ENCODE measurements around the gene SH3RF3.
"Not testable (repeated sequence)": the region's sequence is repeated elsewhere in the genome, so short reads cannot be mapped to it uniquely, and the experiment has no call there.

Gene SH3RF3

DNA sequence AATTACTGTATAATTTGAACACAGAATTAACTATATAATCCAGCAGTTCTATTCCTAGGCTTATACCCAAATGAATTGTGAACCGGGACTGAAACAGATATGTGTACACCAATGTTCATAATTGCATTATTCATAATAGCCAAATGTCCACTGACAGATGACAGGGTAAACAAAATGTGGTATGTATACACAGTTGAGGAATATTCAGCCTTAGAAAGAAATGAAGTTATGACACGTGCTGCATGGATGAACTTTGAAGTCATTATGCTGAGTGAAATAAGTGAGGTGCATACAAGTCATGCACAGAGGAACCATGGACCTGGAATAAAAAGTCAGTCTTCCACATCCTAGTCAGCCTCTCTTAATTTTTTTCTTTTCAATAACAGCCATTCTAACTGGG lies 91.9 kb downstream of the SH3RF3 start:
- DNase-seq (ENCODE audit: low read depth) = no peak

DNA sequence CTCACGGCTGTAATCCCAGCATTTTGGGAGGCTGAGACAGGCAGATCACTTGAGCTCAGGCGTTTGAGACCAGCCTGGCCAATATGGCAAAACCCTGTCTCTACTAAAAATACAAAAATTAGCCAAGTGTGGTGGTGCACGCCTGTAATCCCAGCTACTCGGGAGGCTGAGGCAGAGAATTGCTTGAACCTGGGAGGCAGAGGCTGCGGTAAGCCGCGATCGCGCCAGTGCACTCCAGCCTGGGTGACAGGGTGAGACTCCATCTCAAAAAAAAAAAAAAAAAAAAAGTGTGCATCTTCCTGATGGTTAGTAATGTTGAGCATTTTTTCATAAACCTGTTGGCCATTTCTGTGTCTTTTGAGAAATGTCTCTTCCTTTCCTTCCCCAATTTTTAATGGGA lies 92.3 kb downstream of the SH3RF3 start:
- DNase-seq (ENCODE audit: low read depth) = not testable (repeated sequence)

DNA sequence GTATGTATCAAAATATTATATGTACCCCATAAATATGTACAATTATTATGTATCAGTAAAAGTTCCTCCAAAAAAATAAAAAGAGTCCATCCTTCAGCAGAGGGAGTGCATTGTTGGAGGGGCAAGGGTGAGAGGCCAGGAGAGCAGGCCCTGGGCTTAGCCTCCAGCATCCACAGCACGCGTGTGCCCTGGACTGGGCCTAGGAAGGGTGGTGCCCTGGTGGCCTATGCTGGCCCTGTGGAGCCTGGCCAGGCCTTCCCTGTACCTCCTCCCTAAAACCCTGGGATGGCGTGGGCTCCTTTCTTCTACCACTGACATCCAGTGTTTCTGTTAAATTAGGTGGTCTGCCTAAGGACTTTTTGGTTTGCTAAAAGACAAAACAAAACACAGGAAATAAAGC lies 93.4 kb downstream of the SH3RF3 start:
- DNase-seq (ENCODE audit: low read depth) = no peak

DNA sequence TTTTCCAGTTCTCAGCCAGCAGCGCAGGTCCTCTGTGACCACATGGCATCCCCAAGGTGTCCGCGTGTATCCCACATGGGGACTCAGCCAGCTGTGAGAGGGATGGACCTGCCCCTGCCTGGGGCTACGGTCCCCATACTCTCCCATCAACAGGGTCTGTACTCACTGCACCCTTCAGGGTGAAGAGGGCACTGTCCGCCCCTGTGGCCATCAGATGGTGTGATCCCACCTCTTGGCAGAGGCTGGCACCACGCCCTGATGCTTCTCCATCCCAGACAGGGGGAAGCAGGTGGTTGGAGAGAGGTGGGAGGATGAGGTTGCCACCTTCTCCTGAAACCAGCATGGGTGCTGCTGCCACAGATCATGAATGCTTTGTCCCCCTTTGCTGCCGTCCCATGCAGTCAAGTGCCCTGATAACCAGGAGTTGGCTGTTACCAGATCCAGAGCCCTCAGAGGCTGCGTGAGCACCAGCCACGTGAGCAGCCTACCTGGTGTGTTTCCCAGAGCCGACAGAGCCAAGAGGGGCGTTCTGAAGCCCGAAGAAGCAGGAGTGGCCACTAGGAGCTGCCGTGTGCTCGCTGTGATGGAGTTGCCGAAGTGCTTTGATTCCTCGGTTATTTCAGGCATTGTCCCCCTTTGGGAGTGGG lies 93.9 kb downstream of the SH3RF3 start:
- DNase-seq (ENCODE audit: low read depth) = no peak

DNA sequence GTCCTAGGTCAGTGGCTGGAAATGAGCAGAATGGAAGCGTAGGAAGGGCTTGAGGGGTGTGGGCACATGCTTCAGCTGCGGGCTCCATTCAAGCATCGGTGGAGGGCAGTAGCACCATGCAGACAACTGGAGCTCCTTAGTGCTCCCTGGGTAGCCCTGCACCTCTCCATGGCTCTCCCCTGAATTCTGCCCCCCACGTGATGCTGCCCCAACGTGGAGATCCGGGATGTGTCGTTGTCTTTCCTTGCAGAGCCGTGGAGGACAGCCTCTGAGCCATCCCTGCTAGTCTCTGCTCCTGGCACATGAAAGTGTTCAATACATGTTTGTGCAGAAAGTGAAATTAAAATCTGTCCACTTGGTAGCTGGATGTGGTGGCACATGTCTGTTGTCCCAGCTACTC lies 94.5 kb downstream of the SH3RF3 start:
- no peak for DNase-seq (ENCODE audit: low read depth)

DNA sequence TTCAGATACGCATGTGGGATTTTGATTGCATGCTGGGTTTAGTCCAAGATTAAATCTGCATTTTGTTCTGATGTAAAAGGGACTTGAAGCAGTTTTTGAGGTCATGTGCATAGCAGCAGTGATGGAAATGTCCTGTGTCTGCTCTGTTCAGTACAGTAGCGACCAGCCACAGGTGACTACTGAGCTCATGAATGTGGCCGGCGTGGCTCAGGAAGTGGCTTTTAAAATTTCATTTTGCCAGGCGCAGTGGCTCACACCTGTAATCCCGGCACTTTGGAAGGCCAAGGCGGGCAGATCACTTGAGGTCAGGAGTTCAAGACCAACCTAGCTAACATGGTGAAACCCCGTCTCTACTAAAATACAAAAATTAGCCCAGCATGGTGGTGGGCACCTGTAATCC lies 95.3 kb downstream of the SH3RF3 start:
- DNase-seq (ENCODE audit: low read depth) = not testable (repeated sequence)

DNA sequence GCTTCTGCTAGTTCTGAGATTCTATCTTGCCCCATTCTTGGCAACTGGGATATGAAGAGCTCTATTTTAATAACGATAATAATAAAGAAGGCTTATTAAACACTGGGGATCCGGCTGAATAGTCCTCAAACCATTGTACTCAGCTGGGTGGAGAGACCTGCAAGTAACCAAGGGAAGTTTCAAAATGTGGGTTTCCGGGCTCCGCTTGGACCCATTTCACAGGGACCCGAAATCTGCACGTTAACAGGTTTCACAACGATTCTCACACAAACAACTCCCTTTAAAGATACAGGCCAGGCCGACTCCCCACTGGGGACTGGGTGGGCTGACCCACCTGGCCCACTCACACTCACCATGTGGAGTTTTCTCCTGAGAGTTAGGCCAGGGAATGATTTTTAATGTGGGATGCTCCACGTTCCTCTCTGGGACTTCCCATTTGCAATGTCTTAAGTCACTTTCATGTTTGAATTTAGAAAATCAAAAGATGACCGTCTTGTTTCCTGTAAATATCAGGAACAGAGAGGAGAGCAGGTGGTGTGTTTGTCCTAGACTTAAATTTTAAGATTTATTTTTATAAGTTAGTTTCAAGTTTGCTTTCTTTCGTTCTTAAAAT lies 96.3 kb downstream of the SH3RF3 start:
- no peak for DNase-seq (ENCODE audit: low read depth)

DNA sequence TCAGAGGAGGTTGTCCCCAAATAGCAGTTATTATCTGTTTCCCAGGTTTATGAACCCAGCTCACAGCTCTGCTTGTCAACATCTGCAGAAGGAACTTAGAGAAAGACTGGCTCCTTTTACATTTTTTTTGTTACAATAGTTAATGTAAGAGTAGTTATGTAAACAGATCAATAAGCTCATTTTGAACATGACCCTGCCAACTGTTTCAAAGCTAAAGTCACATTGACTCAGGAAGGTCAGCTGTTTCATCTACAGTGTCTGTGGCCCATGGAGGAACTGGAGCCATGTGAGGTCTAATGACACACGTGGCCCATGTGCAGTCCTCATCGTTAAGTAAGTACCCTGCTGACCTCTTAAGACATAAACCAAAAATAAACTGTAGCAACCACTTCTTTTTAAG lies 97.1 kb downstream of the SH3RF3 start:
- DNase-seq (ENCODE audit: low read depth) = no peak

DNA sequence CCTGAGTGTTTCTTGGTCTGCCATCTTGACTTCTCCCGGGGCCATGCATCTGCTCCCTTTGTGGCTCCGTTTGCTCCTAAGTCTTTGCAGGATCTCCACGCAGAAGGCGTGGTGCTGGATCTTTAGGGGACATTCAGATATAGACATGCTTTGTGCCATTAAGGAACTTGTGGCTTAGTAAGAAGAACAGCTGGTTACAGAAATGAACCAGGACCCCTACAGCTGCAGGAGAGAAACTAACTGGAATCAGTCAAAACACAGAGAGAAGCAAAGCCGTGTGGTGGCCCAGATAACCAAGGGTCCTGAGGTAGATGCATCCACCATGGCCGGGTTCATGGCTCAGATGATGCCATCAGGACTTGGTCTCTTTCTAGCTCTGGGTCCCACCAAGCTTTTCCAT lies 97.6 kb downstream of the SH3RF3 start:
- DNase-seq (ENCODE audit: low read depth) = no peak

DNA sequence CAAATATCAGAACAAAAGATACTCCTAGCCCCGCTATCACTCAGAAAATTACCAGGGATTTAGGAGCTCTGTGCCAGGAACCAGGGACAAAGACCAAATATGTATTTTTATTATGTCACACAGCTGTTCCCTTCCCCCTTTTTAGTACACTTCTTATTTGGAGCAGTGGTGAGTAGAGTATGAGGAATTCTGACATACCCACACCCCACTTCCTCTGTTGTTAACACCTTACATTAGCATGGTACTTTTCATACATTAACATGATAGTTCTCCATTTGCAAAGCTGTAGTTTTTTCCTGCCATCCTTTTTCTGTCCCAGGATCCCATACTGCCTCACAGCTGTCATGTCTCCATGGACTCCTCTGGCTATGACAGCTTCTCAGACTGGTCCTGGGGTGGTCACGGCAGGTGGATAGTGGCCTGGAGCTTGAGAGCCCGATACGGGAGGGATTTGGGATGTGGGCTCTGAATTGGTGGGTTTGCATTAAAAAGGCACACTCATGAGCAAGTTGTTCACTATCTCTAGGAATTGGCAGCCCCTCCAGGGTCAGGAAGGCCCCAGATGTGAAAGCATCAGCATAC lies 100.2 kb downstream of the SH3RF3 start:
- no peak for DNase-seq (ENCODE audit: low read depth)

DNA sequence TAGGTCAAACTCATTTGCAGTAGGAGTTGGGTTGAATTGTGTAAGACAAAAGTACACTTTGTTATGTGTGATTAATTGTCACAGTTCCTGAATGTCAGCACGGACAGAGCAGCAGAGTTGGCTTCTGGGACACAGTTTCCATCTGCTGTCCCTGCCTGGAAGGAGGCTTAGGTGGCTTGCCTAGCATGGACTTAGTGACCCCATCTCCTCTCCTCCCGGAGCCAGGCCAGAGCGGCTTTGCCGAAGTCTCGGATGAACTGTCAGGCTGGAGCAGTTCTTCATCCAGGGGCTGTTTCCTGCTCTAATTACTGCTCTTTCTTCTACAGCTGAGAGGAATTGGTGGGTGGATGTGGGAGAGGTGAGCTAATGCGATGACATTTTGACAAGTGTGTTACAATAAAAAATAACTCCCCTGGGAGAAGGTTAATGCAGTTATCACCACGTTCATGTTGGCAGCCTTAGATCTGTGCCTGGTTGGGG lies 102.0 kb downstream of the SH3RF3 start:
- no peak for DNase-seq (ENCODE audit: low read depth)

DNA sequence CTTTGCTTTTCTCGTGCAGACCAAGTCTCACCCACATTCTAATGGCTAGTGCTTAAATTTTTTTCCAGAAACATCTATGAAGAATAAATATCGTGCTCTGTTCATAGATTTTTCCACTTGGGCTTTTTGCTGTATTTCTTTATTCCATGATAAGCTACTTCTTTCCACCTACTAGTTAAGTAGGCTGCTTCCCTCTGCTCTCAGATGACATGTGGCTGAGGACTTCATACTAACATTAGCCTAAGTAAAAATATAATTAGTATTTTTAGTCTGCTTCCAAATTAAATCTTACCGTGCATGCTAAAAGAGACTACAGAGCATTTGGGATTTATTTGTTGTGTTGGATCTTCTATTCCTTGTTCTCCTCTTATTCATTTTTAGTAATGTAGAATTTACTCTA lies 102.4 kb downstream of the SH3RF3 start:
- no peak for DNase-seq (ENCODE audit: low read depth)

DNA sequence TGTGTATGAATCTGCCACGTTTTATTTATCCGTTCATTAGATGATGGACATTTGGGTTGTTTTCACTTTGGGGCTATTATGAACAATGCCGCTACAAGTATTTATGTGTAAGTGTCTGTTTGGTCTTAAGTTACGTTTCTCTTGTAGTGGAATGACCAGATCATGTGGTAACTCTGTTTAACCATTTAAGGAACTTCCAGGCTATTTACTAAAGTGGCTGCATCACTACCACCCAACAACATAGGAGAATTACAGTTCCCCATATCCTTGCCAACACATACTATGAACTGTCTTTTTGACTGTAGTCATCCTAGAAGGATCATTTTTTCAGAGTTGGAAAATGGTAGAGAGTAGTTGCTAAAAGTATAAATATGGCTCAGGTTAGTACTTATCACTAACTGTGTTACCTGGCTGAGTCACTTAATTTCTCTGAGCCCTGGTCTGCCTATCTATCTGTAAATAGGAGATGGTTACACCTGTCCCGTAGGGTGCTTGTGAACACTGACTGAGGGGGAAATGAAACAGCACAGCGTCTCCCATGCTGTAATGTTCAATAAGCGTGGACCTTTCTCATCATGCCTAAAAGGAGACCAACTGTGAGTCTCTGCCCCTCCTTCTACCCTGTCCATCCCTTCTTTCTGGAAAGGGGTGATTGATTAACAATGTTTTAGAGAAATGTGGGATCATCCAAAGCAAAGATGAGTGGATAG lies 103.1 kb downstream of the SH3RF3 start:
- DNase-seq (ENCODE audit: low read depth) = no peak

DNA sequence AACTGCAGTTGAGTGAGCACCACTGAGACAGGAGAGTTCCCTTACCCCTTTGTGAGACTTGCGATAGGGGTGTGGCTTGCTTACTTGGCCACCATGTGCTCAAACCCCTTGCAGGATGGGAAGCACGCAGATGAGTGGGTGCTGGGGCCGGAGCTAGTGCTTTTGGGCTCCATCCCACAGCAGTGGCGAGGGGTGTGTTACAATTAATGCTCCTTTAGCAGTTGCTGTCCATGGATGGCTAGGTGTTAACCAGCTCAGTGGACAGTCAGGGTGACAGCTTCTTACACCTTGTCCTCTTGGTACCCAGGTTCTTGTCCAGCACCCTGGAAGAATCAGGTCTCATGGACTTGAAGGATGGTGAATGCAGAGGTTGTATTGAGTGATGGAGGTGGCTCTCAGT lies 103.9 kb downstream of the SH3RF3 start:
- DNase-seq (ENCODE audit: low read depth) = no peak

DNA sequence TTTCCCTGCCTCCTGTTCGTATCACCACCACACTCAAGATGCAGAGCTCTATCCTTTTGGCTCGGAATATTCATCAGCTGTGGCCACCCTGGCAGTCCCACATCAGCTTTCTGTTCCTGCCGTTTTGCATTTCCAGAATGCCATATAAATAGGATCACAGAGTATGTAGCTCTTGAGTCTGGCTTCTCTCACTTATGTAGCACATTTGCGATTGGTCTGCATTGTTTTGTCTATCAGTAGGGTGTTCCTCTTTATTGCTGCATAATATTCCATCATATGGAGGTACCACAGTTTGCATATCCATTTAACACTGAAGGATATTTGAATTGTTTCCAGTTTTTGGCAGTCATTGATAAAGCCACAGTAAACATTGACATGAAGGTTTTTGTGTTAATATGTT lies 104.6 kb downstream of the SH3RF3 start:
- no peak for DNase-seq (ENCODE audit: low read depth)

DNA sequence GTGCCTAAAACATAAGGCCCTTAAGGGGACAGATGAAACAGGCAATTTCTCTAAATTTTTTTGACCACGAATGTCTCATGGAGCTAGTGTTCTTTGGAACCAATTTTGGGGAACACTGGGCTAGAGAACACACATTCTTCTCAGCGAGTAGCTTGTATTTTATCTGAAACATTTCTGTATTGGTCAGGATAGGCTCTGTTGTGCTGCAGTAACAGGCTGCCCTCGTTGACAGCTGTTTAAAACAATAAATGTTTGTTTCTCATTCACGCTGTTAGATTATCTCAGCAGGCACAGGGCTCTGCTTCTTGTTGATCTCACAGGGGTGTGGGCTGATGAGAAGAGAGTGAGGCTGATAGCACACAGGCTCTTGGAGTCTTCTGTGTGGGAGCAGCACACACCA lies 105.3 kb downstream of the SH3RF3 start:
- no peak for DNase-seq (ENCODE audit: low read depth)

DNA sequence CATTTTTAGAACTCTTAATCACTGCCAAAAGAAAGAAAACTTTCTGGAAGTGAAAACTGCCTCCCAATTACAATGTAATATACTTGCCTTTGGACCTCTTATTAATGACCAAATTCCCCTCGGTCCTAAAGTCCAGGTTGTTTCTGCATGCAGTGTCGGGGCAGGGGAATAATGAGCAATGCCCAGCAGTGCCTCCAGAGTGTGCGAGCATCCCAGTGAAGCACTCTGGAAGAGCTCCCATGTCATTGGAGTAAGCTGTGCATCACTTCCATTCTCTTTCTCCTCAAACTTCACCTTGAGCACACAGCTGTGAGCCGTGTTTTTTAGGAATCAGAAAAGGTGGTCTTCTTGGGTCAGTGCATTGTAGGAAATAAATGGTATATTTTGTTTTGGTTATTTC lies 107.1 kb downstream of the SH3RF3 start:
- no peak for DNase-seq (ENCODE audit: low read depth)

DNA sequence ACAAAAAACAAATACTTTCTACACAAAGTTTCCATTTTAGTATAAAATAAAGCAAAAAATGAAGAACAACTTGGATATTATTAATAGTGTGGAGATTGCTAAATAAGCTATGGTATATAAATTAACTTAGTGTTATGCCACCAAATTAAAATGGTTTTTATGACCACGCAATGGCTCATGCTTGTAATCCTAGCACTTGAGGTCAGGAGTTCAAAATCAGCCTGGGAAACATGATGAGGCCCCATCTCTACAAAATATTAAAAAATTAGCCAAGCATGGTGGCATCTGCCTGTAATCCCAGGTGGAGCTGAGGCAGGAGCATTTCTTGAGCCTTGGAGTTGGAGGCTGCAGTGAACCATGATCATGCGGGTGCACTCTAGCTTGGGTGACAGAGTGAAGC lies 108.8 kb downstream of the SH3RF3 start:
- DNase-seq (ENCODE audit: low read depth) = no peak

DNA sequence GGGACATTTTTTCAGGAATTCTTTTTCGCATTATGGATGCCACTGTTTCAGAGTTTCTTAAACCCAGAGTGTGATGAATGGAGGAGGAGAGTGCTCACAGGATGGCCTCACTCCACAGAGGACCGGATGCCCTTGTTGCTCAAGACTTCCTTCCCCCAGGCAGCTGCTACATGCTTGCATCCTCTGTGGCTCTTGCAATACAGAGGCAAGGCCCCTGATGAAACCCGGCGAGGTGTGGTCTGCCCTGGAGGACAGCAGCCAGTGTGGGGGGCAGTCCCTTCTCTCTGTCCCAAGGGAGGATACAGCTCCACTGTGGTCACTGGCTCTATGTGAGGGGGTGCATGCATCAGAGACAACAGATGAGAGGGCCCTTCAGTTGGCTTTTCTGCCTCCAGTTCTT lies 109.6 kb downstream of the SH3RF3 start:
- DNase-seq (ENCODE audit: low read depth) = peak; percentile 55

DNA sequence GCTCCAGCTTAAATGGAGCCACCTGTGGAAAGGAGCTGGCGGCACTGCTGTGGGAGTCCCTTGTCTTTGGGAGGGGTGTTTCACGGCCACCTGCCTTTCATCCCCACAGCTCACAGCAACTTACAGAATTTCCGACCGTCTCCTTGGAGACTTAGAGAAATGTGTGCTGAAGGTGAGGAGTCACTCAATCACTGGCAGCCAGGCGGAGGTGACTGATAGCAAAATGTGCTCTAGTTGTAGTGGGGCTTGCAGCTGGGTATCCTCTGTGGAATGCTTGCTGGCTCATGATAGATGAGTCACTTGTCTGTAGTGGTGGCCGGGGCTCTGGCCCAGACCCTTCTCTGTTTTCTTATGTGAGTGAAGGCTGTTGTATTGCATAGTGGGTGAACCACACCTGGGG lies 110.7 kb downstream of the SH3RF3 start:
- no peak for DNase-seq (ENCODE audit: low read depth)

DNA sequence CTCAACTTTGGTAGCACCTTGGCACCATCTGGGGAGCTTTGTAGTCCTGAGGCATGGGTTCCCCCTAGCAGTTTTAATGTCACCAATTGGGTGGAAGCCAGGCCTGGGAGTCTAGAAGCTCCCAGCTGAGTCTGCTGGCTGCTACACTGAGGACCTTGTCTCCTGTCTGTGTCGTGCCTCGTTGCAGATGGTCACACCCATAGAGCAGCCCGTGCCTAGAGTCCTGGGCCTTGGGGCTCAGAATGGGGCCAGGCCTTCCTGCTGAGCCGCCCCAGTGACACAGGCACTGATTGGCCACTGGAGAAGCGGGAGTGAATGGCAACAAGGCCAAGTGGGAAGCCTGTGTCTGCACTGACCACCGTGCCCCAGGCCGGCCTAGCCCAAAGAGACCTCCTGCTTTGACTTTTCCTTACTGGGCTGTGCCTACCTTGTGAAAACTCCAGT lies 113.2 kb downstream of the SH3RF3 start:
- DNase-seq (ENCODE audit: low read depth) = no peak

DNA sequence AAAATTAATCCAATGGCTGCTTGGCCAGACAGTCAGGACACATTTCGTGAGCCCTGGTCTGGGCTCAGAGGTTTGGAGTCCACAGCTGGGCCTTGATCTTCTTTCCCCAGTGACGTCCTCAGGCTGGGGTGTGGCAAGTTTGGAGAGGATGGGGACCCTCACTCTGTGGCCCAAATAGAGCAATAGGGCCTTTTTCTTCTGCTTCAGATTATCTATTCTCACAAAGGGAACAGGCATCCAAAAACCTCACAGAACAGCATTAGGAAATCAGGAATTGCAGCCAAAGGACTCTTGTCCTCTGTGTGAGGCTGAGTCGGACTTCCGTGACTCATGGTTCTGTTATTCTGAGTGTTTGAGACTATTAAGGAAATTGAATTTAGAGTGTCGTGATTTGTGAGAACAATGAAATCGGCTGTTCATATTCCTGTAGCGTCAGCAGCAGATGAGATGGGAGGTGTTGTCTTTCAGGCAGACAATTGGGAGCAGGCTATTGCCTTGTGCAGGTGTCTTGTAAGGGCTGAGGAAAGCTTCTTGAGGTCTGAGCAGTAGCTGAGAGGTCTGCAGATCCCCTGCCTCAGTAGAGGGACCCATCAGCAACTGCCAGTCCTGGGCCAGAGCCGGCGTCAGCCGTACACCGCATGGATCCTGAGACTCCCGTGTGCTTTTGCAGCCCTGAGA lies 113.8 kb downstream of the SH3RF3 start:
- DNase-seq (ENCODE audit: low read depth) = peak; percentile 60

Measured in non-pigmented ciliary epithelial cell (primary cell).